ENCODE results near the gene DENND1A.

Gene DENND1A

DNA sequence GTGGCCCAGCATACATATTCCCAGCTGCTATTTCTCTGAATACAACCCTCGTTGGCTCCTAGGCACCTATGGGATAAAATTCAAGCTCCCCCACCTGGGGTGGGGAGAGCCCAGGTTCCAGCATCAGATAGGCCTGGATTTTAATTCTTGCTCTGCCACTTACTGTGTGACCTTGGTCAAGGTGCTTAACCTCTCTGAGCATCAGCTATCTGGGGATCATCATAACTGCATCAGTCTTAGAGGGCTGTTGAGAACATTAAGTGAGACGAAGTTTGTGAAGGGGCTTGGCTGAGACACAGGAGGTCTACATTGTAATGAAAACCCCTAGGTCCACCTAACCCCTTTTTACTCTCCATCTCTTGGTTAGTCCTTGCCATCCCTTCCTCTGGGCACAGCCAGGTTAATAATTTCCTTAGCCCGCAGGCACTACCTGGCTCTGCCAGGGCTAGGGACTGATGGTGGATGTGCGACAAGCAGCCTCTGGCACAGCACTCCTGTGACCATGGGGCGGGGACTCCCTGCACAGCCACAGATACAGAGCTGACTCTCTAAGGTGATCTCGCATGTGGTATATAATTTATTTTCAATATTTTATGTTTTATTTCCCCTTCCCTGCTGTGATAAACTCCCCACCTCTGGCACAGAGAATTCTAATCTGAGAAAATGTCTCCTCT lies 505.2 kb downstream of the DENND1A start:
- H3K4me3 ChIP-seq (ENCODE audit: low read depth, low read length): no peak overlapping the region
- DNase-seq (ENCODE audit: low read depth): no peak
- TF ChIP-seq, protein P1, sequence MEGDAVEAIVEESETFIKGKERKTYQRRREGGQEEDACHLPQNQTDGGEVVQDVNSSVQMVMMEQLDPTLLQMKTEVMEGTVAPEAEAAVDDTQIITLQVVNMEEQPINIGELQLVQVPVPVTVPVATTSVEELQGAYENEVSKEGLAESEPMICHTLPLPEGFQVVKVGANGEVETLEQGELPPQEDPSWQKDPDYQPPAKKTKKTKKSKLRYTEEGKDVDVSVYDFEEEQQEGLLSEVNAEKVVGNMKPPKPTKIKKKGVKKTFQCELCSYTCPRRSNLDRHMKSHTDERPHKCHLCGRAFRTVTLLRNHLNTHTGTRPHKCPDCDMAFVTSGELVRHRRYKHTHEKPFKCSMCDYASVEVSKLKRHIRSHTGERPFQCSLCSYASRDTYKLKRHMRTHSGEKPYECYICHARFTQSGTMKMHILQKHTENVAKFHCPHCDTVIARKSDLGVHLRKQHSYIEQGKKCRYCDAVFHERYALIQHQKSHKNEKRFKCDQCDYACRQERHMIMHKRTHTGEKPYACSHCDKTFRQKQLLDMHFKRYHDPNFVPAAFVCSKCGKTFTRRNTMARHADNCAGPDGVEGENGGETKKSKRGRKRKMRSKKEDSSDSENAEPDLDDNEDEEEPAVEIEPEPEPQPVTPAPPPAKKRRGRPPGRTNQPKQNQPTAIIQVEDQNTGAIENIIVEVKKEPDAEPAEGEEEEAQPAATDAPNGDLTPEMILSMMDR (conservative IDR thresholded peaks at IDR 0.05; ENCODE audit: low read depth, low read length): no peak

DNA sequence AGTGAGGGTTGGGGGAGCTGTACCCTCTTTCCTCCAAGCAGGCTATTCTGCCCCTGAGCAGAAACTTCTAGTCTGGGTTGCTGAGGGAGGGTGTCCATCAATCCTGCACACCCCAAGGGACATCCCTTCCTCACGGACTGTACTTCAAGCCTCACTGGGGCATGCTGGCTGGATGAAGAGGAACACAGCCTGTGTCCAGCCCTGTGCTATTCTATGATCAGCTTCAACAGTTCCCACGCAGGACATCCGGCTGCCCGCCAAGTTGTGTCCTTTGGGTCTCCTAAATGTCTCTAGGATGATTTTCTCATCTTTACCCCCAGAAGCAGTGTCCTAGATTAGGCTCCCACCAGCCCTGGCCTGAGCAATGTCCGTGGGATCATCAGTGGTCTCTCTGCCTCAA lies 505.8 kb downstream of the DENND1A start:
- no peak for DNase-seq (ENCODE audit: low read depth)
- H3K4me3 ChIP-seq (ENCODE audit: low read depth, low read length): no peak overlapping the region
- TF ChIP-seq, protein P1 (conservative IDR thresholded peaks at IDR 0.05; ENCODE audit: low read depth, low read length): no peak

DNA sequence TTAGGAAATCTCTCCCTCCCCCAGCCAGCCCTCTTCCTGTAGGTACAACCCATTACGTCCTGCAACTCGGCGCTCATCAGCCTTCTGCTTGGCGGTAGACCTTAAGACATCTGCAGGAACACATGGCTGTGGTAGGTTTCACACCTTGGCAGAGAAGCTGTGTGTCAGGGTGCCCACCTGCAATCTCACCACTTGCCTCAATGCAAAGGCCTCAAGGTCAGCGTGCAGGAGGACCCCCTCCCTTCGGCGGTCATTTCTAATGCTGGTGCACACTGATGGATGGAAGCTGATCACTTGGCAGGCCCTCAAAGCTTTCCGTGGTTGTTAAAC lies 506.6 kb downstream of the DENND1A start:
- no peak for DNase-seq (ENCODE audit: low read depth)
- TF ChIP-seq, protein P1 (conservative IDR thresholded peaks at IDR 0.05; ENCODE audit: low read depth, low read length): no peak
- no peak overlapping the region for H3K4me3 ChIP-seq (ENCODE audit: low read depth, low read length)

DNA sequence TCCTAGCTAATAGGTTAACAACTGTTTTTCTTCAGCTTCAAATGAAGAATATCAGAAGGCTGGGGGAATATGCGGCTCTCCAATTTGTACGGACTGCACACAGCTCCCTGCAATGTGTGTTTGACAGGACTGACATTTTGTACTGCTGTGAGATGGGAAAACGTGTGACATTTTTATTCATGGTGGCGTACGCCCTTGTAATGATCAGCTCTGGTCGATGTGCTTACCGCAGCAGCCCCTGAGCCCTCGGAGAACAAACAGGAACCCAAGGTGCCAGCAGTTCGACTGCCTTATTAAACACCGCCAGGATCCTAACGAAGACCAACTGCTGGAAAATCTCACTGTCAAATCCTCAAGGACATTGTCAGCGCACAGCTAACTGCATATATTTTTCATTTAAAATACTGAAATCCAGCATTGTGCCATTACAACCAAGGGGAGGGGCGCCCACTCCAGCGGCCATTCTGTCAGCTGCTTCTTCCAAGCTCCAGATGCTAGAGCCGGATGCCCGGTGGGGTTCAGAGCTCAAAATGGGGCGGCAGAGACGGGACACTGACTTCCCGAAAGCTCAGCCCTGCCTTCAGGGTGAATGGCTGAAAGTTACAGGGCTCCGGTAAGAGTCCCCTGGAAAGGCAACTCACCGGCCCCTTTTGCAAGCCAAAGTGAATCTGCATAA lies 507.2 kb downstream of the DENND1A start:
- TF ChIP-seq, protein P1 (conservative IDR thresholded peaks at IDR 0.05; ENCODE audit: low read depth, low read length): no peak
- H3K4me3 ChIP-seq (ENCODE audit: low read depth, low read length): no peak overlapping the region
- no peak for DNase-seq (ENCODE audit: low read depth)

DNA sequence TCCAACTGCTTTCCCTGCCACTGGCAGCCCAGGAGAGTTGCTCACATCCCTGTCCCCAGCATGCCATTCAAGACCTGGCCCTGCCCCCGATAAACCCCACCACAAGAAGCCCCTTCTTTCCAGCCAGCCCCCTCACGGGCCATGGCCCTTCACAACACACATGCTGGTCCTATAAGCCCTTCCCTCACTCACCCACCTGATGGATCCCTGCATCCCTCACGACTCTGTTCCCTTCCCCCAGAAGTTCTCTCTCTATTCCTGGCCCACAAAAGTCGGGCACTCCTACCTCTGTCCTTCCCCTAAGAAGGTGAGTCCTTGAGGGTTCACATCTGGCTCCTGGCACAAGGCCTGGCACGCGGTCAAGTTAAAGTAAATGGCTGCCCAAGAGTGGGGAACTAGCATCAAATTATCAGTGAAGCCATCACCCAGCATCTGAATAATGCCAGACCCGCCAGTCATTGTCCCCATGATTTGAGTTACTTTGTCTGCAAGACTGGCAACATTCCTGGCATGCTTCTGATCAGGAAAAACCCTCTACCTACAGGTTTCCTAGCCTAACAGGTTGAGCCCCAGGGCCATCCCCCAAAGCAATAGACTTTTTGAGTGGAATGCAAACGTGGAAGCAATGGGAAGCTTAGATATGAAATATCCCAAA lies 508.0 kb downstream of the DENND1A start:
- TF ChIP-seq, protein P1 (conservative IDR thresholded peaks at IDR 0.05; ENCODE audit: low read depth, low read length): no peak
- no peak for DNase-seq (ENCODE audit: low read depth)
- H3K4me3 ChIP-seq (ENCODE audit: low read depth, low read length): no peak overlapping the region

DNA sequence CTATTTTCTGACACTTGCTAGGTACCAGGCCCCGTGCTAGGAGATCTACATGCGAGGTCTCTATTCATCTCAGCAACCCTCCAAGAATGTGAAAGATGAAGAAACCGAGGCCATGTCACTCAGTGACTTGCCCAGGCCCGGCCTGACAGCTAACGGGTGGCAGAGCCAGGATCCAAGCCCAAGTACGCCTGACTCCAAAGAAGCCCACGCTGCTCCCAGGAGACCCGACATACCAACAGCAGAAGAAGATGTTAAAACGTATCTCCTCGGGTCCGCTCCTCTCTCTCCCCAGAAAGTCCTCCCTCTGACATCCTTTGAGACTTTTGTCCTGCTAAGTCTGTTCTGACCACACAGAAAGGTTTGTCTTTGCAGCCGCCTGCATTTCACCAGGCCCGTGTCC lies 508.7 kb downstream of the DENND1A start:
- no peak for DNase-seq (ENCODE audit: low read depth)
- TF ChIP-seq, protein P1 (conservative IDR thresholded peaks at IDR 0.05; ENCODE audit: low read depth, low read length): no peak
- H3K4me3 ChIP-seq (ENCODE audit: low read depth, low read length): no peak overlapping the region
